Dendritic cell treated with granulocyte-macrophage colony-stimulating factor and Interleukin-4, amounts not matched to agents 40 ng/mL and 50 ng/mL, for 4 days (primary cell): ENCODE measurements around the gene TRAF3.

ENCODE experiments used
- H3K27ac Mint-ChIP-seq: one replicate; pipeline ENCODE4 v1.8.0; 2022; ENCODE audit warnings: mild to moderate bottlenecking, mixed read lengths
- H3K27me3 Mint-ChIP-seq: one replicate; pipeline ENCODE4 v1.8.0; 2022; ENCODE audit warnings: mild to moderate bottlenecking, mixed read lengths
- H3K36me3 Mint-ChIP-seq: one replicate; pipeline ENCODE4 v1.8.0; 2022; ENCODE audit warnings: low read depth, mixed read lengths
- H3K4me1 Mint-ChIP-seq: one replicate; pipeline ENCODE4 v1.8.0; 2022; ENCODE audit warnings: low read depth, mixed read lengths
- H3K4me3 Mint-ChIP-seq: one replicate; pipeline ENCODE4 v1.8.0; 2022; ENCODE audit warnings: mild to moderate bottlenecking, moderate library complexity, mixed read lengths
- H3K9me3 Mint-ChIP-seq: one replicate; pipeline ENCODE4 v1.8.0; 2022; ENCODE audit warnings: mixed read lengths
- intact Hi-C: fragments of 100-400 bp; cut with micrococcal nuclease; formaldehyde crosslinking; loops from one replicate; pipeline ENCODE4 v1.15.0; 2022

TRAF3 gene

GRCh38 chr14:102739190-102739469 is 38.1 kb upstream of the TRAF3 start:
- Mint-ChIP-seq H3K4me3 (no peak overlapping the region), H3K27ac (no peak overlapping the region)
- intact Hi-C loops: no loop called here

GRCh38 chr14:102746634-102747438 is 30.4 kb upstream of the TRAF3 start:
- no peaks in the 10 kb centered on the region for H3K4me1 Mint-ChIP-seq
- H3K36me3 Mint-ChIP-seq: peaks cover 61% of the 10 kb centered on the region
- H3K27me3 Mint-ChIP-seq: no peaks in the 10 kb centered on the region
- no peak overlapping the region for H3K27ac Mint-ChIP-seq
- intact Hi-C loops: no loop called here
- no peak overlapping the region for H3K4me3 Mint-ChIP-seq
- no peaks in the 10 kb centered on the region for H3K9me3 Mint-ChIP-seq

More at GRCh38 chr14:102739190-102739469, 38.1 kb upstream of the TRAF3 start:
- no peaks in the 10 kb centered on the region for H3K4me1 Mint-ChIP-seq
- H3K9me3 Mint-ChIP-seq: peaks cover 15% of the 10 kb centered on the region
- no peaks in the 10 kb centered on the region for H3K27me3 Mint-ChIP-seq
- peaks cover 51% of the 10 kb centered on the region for H3K36me3 Mint-ChIP-seq

- H3K4me1 Mint-ChIP-seq: no peaks in the 10 kb centered on the region
- no peak overlapping the region for H3K4me3 Mint-ChIP-seq
These were observed 28.4 kb upstream of the TRAF3 start for GRCh38 chr14:102748806-102749205.

GRCh38 chr14:102749393-102750305 is 27.6 kb upstream of the TRAF3 start:
- H3K27me3 Mint-ChIP-seq: no peaks in the 10 kb centered on the region
- no peak overlapping the region for H3K4me3 Mint-ChIP-seq
- H3K36me3 Mint-ChIP-seq: peaks cover 52% of the 10 kb centered on the region
- no peaks in the 10 kb centered on the region for H3K9me3 Mint-ChIP-seq
- intact Hi-C loops: no loop called here
- H3K27ac Mint-ChIP-seq: no peak overlapping the region
- no peaks in the 10 kb centered on the region for H3K4me1 Mint-ChIP-seq

More at GRCh38 chr14:102748806-102749205, 28.4 kb upstream of the TRAF3 start:
- intact Hi-C loops: no loop called here
- no peaks in the 10 kb centered on the region for H3K27me3 Mint-ChIP-seq
- no peaks in the 10 kb centered on the region for H3K9me3 Mint-ChIP-seq
- H3K36me3 Mint-ChIP-seq: peaks cover 54% of the 10 kb centered on the region
- H3K27ac Mint-ChIP-seq: no peak overlapping the region

- intact Hi-C loops: no loop called here
- Mint-ChIP-seq H3K36me3 (peaks cover 52% of the 10 kb centered on the region), H3K4me1 (no peaks in the 10 kb centered on the region), H3K27me3 (no peaks in the 10 kb centered on the region), H3K9me3 (no peaks in the 10 kb centered on the region), H3K27ac (no peak overlapping the region), H3K4me3 (no peak overlapping the region)
These were observed 26.9 kb upstream of the TRAF3 start for GRCh38 chr14:102750376-102750775.

- no peak overlapping the region for H3K27ac Mint-ChIP-seq
These were observed 26.2 kb upstream of the TRAF3 start for GRCh38 chr14:102751088-102751487.

GRCh38 chr14:102752239-102752847 is 24.9 kb upstream of the TRAF3 start:
- H3K27ac Mint-ChIP-seq: no peak overlapping the region
- H3K4me1 Mint-ChIP-seq: no peaks in the 10 kb centered on the region
- H3K4me3 Mint-ChIP-seq: no peak overlapping the region
- H3K27me3 Mint-ChIP-seq: no peaks in the 10 kb centered on the region
- H3K9me3 Mint-ChIP-seq: no peaks in the 10 kb centered on the region
- H3K36me3 Mint-ChIP-seq: peaks cover 35% of the 10 kb centered on the region
- intact Hi-C loops: no loop called here

More at GRCh38 chr14:102751088-102751487, 26.2 kb upstream of the TRAF3 start:
- peaks cover 47% of the 10 kb centered on the region for H3K36me3 Mint-ChIP-seq
- no peak overlapping the region for H3K4me3 Mint-ChIP-seq
- H3K27me3 Mint-ChIP-seq: no peaks in the 10 kb centered on the region
- intact Hi-C loops: no loop called here
- no peaks in the 10 kb centered on the region for H3K9me3 Mint-ChIP-seq
- H3K4me1 Mint-ChIP-seq: no peaks in the 10 kb centered on the region

GRCh38 chr14:102754370-102755262 is 22.6 kb upstream of the TRAF3 start:
- Mint-ChIP-seq H3K27ac (peak overlapping the region; percentile 16), H3K9me3 (no peaks in the 10 kb centered on the region), H3K36me3 (peaks cover 15% of the 10 kb centered on the region), H3K4me3 (no peak overlapping the region), H3K27me3 (no peaks in the 10 kb centered on the region), H3K4me1 (no peaks in the 10 kb centered on the region)
- intact Hi-C loops: no loop called here

- intact Hi-C loops: no loop called here
- Mint-ChIP-seq H3K36me3 (no peaks in the 10 kb centered on the region), H3K4me1 (no peaks in the 10 kb centered on the region), H3K4me3 (no peak overlapping the region), H3K27ac (no peak overlapping the region), H3K9me3 (no peaks in the 10 kb centered on the region), H3K27me3 (peaks cover 12% of the 10 kb centered on the region)
These were observed 19.6 kb upstream of the TRAF3 start for GRCh38 chr14:102757646-102758045.

- Mint-ChIP-seq H3K4me3 (no peak overlapping the region), H3K4me1 (no peaks in the 10 kb centered on the region), H3K27ac (no peak overlapping the region)
These were observed 19.2 kb upstream of the TRAF3 start for GRCh38 chr14:102758087-102758486.

GRCh38 chr14:102759456-102760187 is 17.6 kb upstream of the TRAF3 start:
- Mint-ChIP-seq H3K36me3 (no peaks in the 10 kb centered on the region), H3K4me1 (peaks cover 11% of the 10 kb centered on the region), H3K27ac (no peak overlapping the region), H3K4me3 (no peak overlapping the region), H3K27me3 (peaks cover 12% of the 10 kb centered on the region), H3K9me3 (no peaks in the 10 kb centered on the region)
- intact Hi-C loops: no loop called here

More at GRCh38 chr14:102758087-102758486, 19.2 kb upstream of the TRAF3 start:
- intact Hi-C loops: no loop called here
- Mint-ChIP-seq H3K36me3 (no peaks in the 10 kb centered on the region), H3K9me3 (no peaks in the 10 kb centered on the region), H3K27me3 (peaks cover 12% of the 10 kb centered on the region)

- Mint-ChIP-seq H3K27me3 (peaks cover 12% of the 10 kb centered on the region), H3K9me3 (no peaks in the 10 kb centered on the region), H3K36me3 (no peaks in the 10 kb centered on the region), H3K4me3 (no peak overlapping the region), H3K4me1 (peaks cover 11% of the 10 kb centered on the region), H3K27ac (no peak overlapping the region)
- intact Hi-C loops: no loop called here
These were observed 16.6 kb upstream of the TRAF3 start for GRCh38 chr14:102760496-102761193.
